Liver (tissue), 9 donors: Measurements from ENCODE around the gene ATP1B2. TPM values are rescaled to one million over a fixed set of nuclear protein-coding genes. Genes with fewer than 3 reads are reported as not detected.
A peak's percentile ranks its signal among the peaks of the same experiment; 100 is the strongest.

Source experiments
- DNase-seq: peaks from one replicate; pipeline ENCODE4 v3.0.0-alpha.2; 2017; ENCODE audit warnings: low spot score
- H3K27ac ChIP-seq, 2 donors: one replicate each; pipeline ENCODE4 v1.7.0; 2013; ENCODE audit warnings: inconsistent platforms in 2 of 2, low read length in 2 of 2, control low read depth in 1 of 2, low read depth in 1 of 2, mild to moderate bottlenecking in 1 of 2
- H3K27me3 ChIP-seq, 4 donors: one replicate each; pipeline versions ENCODE4 v1.6.1 to v1.7.0; 2013; ENCODE audit warnings: low read length in 3 of 4, inconsistent platforms in 1 of 4, mild to moderate bottlenecking in 1 of 4, moderate library complexity in 1 of 4; ENCODE audit not compliant: control insufficient read depth in 4 of 4, insufficient read depth in 4 of 4
- H3K36me3 ChIP-seq, 4 donors: one replicate each; pipeline versions ENCODE4 v1.6.1 to v1.7.0; 2013; ENCODE audit warnings: low read length in 3 of 4, mild to moderate bottlenecking in 3 of 4, low read depth in 1 of 4, moderate library complexity in 1 of 4; ENCODE audit not compliant: control insufficient read depth in 4 of 4, insufficient read depth in 3 of 4
- H3K4me1 ChIP-seq, 4 donors: one replicate each; pipeline versions ENCODE4 v1.6.1 to v1.7.0; 2013; ENCODE audit warnings: low read length in 3 of 4, mild to moderate bottlenecking in 3 of 4, moderate library complexity in 1 of 4; ENCODE audit not compliant: control insufficient read depth in 4 of 4, insufficient read depth in 4 of 4
- H3K4me3 ChIP-seq, 3 donors: one replicate each; pipeline versions ENCODE4 v1.6.1 to v1.7.0; 2013; ENCODE audit warnings: low read length in 3 of 3, control low read depth in 1 of 3, low read depth in 1 of 3, mild to moderate bottlenecking in 1 of 3
- H3K9ac ChIP-seq, 2 donors: one replicate each; pipeline ENCODE4 v1.7.0; 2013; ENCODE audit warnings: low read length in 2 of 2, mild to moderate bottlenecking in 2 of 2, moderate library complexity in 2 of 2, control low read depth in 1 of 2, low read depth in 1 of 2
- H3K9me3 ChIP-seq, 4 donors: one replicate each; pipeline versions ENCODE4 v1.6.1 to v1.7.0; 2013; ENCODE audit warnings: low read length in 3 of 4; ENCODE audit not compliant: control insufficient read depth in 4 of 4
- EGR1 ChIP-seq, 2 donors: IDR thresholded peaks; 2 replicates each; pipeline ENCODE4 v1.6.1; 2016 to 2018; ENCODE audit warnings: antibody characterized with exemption in 2 of 2, low read depth in 2 of 2
- FOXA1 ChIP-seq: IDR thresholded peaks from 2 replicates; pipeline ENCODE4 v1.6.1; 2016; ENCODE audit warnings: antibody characterized with exemption
- FOXA2 ChIP-seq: IDR thresholded peaks from 2 replicates; pipeline ENCODE4 v1.6.1; 2016; ENCODE audit warnings: antibody characterized with exemption
- HNF4A ChIP-seq, 2 donors: conservative IDR thresholded peaks; 2 replicates each; pipeline ENCODE4 v1.6.1; 2016; ENCODE audit warnings: antibody characterized with exemption in 2 of 2, mild to moderate bottlenecking in 2 of 2
- HNF4G ChIP-seq: IDR thresholded peaks from 2 replicates; pipeline ENCODE4 v1.6.1; 2016; ENCODE audit warnings: antibody characterized with exemption
- JUND ChIP-seq, 2 donors: IDR thresholded peaks; 2 replicates each; pipeline ENCODE4 v1.6.1; 2016; ENCODE audit warnings: antibody characterized with exemption in 2 of 2
- NR2F2 ChIP-seq: IDR thresholded peaks from 2 replicates; pipeline ENCODE4 v1.6.1; 2016; ENCODE audit warnings: antibody characterized with exemption
- RAD21 ChIP-seq, 2 donors: IDR thresholded peaks; 2 replicates each; pipeline ENCODE4 v1.6.1; 2016; ENCODE audit warnings: antibody characterized with exemption in 2 of 2, mild to moderate bottlenecking in 2 of 2
- RXRA ChIP-seq, 2 donors: IDR thresholded peaks; 2 replicates each; pipeline ENCODE4 v1.6.1; 2017 to 2018; ENCODE audit warnings: antibody characterized with exemption in 2 of 2, mild to moderate bottlenecking in 1 of 2
- SP1 ChIP-seq: IDR thresholded peaks from 2 replicates; pipeline ENCODE4 v1.6.1; 2018; ENCODE audit warnings: antibody characterized with exemption, mild to moderate bottlenecking
- YY1 ChIP-seq: IDR thresholded peaks from 2 replicates; pipeline ENCODE4 v1.6.1; 2016; ENCODE audit warnings: antibody characterized with exemption, mild to moderate bottlenecking
- WGBS: extraction: QIAGEN DNeasy Blood & Tissue Kit; methylation state at CpG from one replicate; pipeline ENCODE4 v1.1.7; 2013; 5-methylcytosine and 5-hydroxymethylcytosine counted together
- polyA plus RNA-seq, 2 donors: library from polyadenylated mRNA; stranded (reverse) in 1 of 2; unstranded in 1 of 2; fragments of 200-250 nt in 1 of 2; fragments of >200 nt in 1 of 2; fragmentation: Nextera tagmentation in 1 of 2; extraction: Ambion mirVana in 1 of 2; gene quantifications; one replicate each; pipeline versions ENCODE4 v1.2.1 to v1.2.3, GENCODE V29; 2013 to 2015
- total RNA-seq, 2 donors: library from RNA; depleted of rRNA; stranded (reverse); fragments of >200 nt; gene quantifications; one replicate each; pipeline ENCODE4 v1.2.3, GENCODE V29; 2014
- TF ChIP-seq, protein P1 (sequence below): IDR thresholded peaks from 2 replicates; pipeline ENCODE4 v1.6.1; 2016; ENCODE audit warnings: antibody characterized with exemption
- TF ChIP-seq, protein P2 (sequence below): IDR thresholded peaks from 2 replicates; pipeline ENCODE4 v1.6.1; 2016; ENCODE audit warnings: antibody characterized with exemption
- TF ChIP-seq, protein P3 (sequence below): IDR thresholded peaks from 2 replicates; pipeline ENCODE4 v1.6.1; 2016; ENCODE audit warnings: antibody characterized with exemption, mild to moderate bottlenecking
- donor health status: healthy.
- donor health status: healthy.
- donor health status: healthy.
- donor health status: healthy.
- donor health status: healthy.

The ATP1B2 gene
- total and polyA plus RNA-seq, 4 donors = 0.33 to 8.3 (median 2.0) TPM

DNA sequence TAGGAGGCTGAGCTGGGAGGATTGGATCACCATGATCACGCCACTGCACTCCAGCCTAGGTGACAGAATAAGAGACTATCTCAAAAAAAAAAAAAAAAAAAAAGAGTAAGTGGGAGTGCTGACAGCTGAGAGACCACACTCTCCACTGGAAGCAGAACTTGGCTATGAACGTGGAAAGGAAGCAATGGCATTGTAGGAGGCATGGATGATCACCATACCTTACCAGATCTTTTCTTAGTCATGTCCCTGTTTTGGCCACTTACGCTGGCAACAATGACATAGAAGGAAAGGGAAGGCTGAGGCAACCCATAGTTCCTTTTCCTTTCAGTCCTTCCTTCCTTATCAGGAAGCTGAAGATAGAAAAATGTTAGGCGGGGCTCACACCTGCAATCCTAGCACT is 3.7 kb upstream of the ATP1B2 start:
- Histone ChIP-seq H3K36me3 (no peaks in the 10 kb centered on the region), H3K27ac (no peak overlapping the region), H3K4me3 (no peak overlapping the region), H3K4me1 (peaks cover 4 to 18% (median 9%) of the 10 kb centered on the region in 4 donors), H3K9ac (no peak overlapping the region), H3K27me3 (no peaks in the 10 kb centered on the region), H3K9me3 (no peaks in the 10 kb centered on the region)
- TF ChIP-seq YY1 = no peak
- no peak for TF ChIP-seq FOXA2
- no peak for TF ChIP-seq RXRA (IDR thresholded peaks at IDR 0.05)
- TF ChIP-seq RAD21 (IDR thresholded peaks at IDR 0.05) = no peak
- TF ChIP-seq HNF4A (conservative IDR thresholded peaks at IDR 0.05) = no peak
- TF ChIP-seq NR2F2 = no peak
- no peak for TF ChIP-seq SP1
- TF ChIP-seq, protein P1, sequence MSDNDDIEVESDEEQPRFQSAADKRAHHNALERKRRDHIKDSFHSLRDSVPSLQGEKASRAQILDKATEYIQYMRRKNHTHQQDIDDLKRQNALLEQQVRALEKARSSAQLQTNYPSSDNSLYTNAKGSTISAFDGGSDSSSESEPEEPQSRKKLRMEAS = no peak
- TF ChIP-seq, protein P2, sequence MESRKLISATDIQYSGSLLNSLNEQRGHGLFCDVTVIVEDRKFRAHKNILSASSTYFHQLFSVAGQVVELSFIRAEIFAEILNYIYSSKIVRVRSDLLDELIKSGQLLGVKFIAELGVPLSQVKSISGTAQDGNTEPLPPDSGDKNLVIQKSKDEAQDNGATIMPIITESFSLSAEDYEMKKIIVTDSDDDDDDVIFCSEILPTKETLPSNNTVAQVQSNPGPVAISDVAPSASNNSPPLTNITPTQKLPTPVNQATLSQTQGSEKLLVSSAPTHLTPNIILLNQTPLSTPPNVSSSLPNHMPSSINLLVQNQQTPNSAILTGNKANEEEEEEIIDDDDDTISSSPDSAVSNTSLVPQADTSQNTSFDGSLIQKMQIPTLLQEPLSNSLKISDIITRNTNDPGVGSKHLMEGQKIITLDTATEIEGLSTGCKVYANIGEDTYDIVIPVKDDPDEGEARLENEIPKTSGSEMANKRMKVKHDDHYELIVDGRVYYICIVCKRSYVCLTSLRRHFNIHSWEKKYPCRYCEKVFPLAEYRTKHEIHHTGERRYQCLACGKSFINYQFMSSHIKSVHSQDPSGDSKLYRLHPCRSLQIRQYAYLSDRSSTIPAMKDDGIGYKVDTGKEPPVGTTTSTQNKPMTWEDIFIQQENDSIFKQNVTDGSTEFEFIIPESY = no peak
- TF ChIP-seq JUND (IDR thresholded peaks at IDR 0.05) = no peak
- TF ChIP-seq, protein P3, sequence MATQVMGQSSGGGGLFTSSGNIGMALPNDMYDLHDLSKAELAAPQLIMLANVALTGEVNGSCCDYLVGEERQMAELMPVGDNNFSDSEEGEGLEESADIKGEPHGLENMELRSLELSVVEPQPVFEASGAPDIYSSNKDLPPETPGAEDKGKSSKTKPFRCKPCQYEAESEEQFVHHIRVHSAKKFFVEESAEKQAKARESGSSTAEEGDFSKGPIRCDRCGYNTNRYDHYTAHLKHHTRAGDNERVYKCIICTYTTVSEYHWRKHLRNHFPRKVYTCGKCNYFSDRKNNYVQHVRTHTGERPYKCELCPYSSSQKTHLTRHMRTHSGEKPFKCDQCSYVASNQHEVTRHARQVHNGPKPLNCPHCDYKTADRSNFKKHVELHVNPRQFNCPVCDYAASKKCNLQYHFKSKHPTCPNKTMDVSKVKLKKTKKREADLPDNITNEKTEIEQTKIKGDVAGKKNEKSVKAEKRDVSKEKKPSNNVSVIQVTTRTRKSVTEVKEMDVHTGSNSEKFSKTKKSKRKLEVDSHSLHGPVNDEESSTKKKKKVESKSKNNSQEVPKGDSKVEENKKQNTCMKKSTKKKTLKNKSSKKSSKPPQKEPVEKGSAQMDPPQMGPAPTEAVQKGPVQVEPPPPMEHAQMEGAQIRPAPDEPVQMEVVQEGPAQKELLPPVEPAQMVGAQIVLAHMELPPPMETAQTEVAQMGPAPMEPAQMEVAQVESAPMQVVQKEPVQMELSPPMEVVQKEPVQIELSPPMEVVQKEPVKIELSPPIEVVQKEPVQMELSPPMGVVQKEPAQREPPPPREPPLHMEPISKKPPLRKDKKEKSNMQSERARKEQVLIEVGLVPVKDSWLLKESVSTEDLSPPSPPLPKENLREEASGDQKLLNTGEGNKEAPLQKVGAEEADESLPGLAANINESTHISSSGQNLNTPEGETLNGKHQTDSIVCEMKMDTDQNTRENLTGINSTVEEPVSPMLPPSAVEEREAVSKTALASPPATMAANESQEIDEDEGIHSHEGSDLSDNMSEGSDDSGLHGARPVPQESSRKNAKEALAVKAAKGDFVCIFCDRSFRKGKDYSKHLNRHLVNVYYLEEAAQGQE = no peak
- TF ChIP-seq EGR1 (IDR thresholded peaks at IDR 0.05; ENCODE audit: low read depth in 2 of 2) = no peak
- DNase-seq = no peak
- 79% methylated on average over 4 of the region's 4 CpGs for WGBS

DNA sequence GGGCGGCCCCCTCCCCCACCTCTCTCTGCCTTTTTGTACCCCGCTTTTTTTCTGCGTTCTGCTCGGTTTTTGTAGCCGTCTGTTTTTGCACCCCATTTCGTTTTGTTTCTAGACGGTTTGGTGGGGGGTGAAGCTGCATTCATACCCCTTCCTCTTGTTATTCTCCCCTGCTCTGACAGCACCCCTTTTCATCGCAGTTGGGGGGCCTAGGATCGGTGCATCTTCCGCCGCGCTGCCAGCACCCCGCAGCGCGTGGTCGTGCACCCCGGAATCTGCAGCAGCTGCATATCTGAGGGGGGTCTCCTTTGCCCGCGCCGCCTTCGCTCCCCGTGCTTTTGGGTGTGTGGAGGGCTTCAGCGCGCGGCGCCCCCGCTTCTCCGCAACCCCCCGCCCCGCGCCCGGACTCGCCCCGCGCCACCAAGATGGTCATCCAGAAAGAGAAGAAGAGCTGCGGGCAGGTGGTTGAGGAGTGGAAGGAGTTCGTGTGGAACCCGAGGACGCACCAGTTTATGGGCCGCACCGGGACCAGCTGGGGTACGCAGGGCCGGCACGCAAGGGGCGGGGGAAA is 455 bp downstream of the ATP1B2 start:
- Histone ChIP-seq H3K9me3 (no peaks in the 10 kb centered on the region), H3K27me3 (no peaks in the 10 kb centered on the region), H3K36me3 (no peaks in the 10 kb centered on the region), H3K9ac (no peak overlapping the region), H3K27ac (no peak overlapping the region), H3K4me1 (peaks cover 4 to 18% (median 9%) of the 10 kb centered on the region in 4 donors), H3K4me3 (peak overlapping the region; percentile 49 to 66 (median 50))
- TF ChIP-seq HNF4A (conservative IDR thresholded peaks at IDR 0.05) (no peak), JUND (IDR thresholded peaks at IDR 0.05) (no peak), SP1 (no peak), FOXA1 (no peak), HNF4G (no peak), RAD21 (IDR thresholded peaks at IDR 0.05) (no peak), YY1 (no peak), EGR1 (IDR thresholded peaks at IDR 0.05; ENCODE audit: low read depth in 2 of 2) (no peak), FOXA2 (no peak)
- TF ChIP-seq, protein P1 = no peak
- TF ChIP-seq, protein P2 = no peak
- TF ChIP-seq, protein P3 = no peak
- 1% methylated on average over 45 of the region's 45 CpGs for WGBS
- peak; percentile 44 for DNase-seq
